Esophagus squamous epithelium (tissue), 5 donors: Measurements from ENCODE around the gene HORMAD2. TPM values are rescaled to one million over a fixed set of nuclear protein-coding genes. Genes with fewer than 3 reads are reported as not detected.

Source experiments
- DNase-seq: peaks from one replicate; lab custom pipeline; 2025; lab: John Stamatoyannopoulos, UW
- H3K27ac ChIP-seq, 4 donors: fragments of 200-600 bp; sonication (generic); one replicate each; pipeline ENCODE4 v1.5.1; 2016 to 2019; ENCODE audit warnings: mild to moderate bottlenecking in 1 of 4
- H3K27me3 ChIP-seq, 4 donors: fragments of 200-600 bp; sonication (generic); 1 replicate in 3 of 4; 2 replicates in 1 of 4; pipeline versions ENCODE4 v1.5.1 to v1.6.0; 2017 to 2021; ENCODE audit warnings: antibody characterized with exemption in 1 of 4
- H3K36me3 ChIP-seq, 3 donors: fragments of 200-600 bp; sonication (generic); one replicate each; pipeline ENCODE4 v1.5.1; 2016 to 2019
- H3K4me1 ChIP-seq, 3 donors: fragments of 200-600 bp; sonication (generic); one replicate each; pipeline ENCODE4 v1.5.1; 2017 to 2019
- H3K4me3 ChIP-seq, 4 donors: fragments of 200-600 bp; sonication (generic); 1 replicate in 3 of 4; 2 replicates in 1 of 4; pipeline ENCODE4 v1.5.1; 2016 to 2019; ENCODE audit warnings: mild to moderate bottlenecking in 2 of 4, moderate library complexity in 1 of 4
- H3K9me3 ChIP-seq, 3 donors: fragments of 200-600 bp; sonication (generic); one replicate each; pipeline ENCODE4 v1.5.1; 2016 to 2019
- POLR2A ChIP-seq, 4 donors: fragments of 450-650 bp; IDR thresholded peaks; one replicate each; pipeline ENCODE4 v1.6.1; 2017; ENCODE audit warnings: antibody characterized with exemption in 4 of 4, mild to moderate bottlenecking in 4 of 4, moderate library complexity in 3 of 4
- WGBS, 2 donors: methylation state at CpG; one replicate each; pipeline ENCODE4 v1.1.5; 2018; 5-methylcytosine and 5-hydroxymethylcytosine counted together
- intact Hi-C: fragments of 100-400 bp; cut with DNase I; formaldehyde crosslinking; loops from one replicate; pipeline ENCODE4 v1.15.0; 2022
- total RNA-seq, 4 donors: library from RNA; depleted of rRNA; stranded (reverse); fragments of >200 nt; gene quantifications; one replicate each; pipeline ENCODE4 v1.1.0, GENCODE V29; 2016
- TF ChIP-seq, protein P1 (sequence below), 6 experiments: fragments of 450-650 bp in 4 of 6; fragments of 200-600 bp in 2 of 6; sonication (generic) in 2 of 6; IDR thresholded peaks; one replicate each; pipeline ENCODE4 v1.5.1; 2016 to 2019; ENCODE audit warnings: antibody characterized with exemption in 6 of 6, mild to moderate bottlenecking in 4 of 6, moderate library complexity in 4 of 6
- donor health status: DM: yes; HTN: yes; CAD: no.

The HORMAD2 gene
- total RNA-seq, 4 donors from 2014 or later = not detected

- peaks cover 0 to 38% (median 0%) of the 10 kb centered on the region in 4 donors for H3K27me3 ChIP-seq
- WGBS, 2 donors = 56 to 61% methylated on average over 2 to 9 of the region's 23 CpGs
- H3K4me1 ChIP-seq = peaks cover 5 to 21% (median 12%) of the 10 kb centered on the region in 3 donors
- no peak for DNase-seq
- no peak for TF ChIP-seq POLR2A (IDR thresholded peaks at IDR 0.05)
- TF ChIP-seq, protein P1, sequence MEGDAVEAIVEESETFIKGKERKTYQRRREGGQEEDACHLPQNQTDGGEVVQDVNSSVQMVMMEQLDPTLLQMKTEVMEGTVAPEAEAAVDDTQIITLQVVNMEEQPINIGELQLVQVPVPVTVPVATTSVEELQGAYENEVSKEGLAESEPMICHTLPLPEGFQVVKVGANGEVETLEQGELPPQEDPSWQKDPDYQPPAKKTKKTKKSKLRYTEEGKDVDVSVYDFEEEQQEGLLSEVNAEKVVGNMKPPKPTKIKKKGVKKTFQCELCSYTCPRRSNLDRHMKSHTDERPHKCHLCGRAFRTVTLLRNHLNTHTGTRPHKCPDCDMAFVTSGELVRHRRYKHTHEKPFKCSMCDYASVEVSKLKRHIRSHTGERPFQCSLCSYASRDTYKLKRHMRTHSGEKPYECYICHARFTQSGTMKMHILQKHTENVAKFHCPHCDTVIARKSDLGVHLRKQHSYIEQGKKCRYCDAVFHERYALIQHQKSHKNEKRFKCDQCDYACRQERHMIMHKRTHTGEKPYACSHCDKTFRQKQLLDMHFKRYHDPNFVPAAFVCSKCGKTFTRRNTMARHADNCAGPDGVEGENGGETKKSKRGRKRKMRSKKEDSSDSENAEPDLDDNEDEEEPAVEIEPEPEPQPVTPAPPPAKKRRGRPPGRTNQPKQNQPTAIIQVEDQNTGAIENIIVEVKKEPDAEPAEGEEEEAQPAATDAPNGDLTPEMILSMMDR (IDR thresholded peaks at IDR 0.05) = no peak
- no peaks in the 10 kb centered on the region for H3K9me3 ChIP-seq
- H3K36me3 ChIP-seq = no peaks in the 10 kb centered on the region
- H3K27ac ChIP-seq = peak overlapping the region in 3 of 4 donors; percentile 20 to 43 (median 42)
- H3K4me3 ChIP-seq = no peak overlapping the region
- intact Hi-C loops = no loop called here
Measured at GRCh38 chr22:30217698-30218560, 137.7 kb downstream of the HORMAD2 start.

DNA sequence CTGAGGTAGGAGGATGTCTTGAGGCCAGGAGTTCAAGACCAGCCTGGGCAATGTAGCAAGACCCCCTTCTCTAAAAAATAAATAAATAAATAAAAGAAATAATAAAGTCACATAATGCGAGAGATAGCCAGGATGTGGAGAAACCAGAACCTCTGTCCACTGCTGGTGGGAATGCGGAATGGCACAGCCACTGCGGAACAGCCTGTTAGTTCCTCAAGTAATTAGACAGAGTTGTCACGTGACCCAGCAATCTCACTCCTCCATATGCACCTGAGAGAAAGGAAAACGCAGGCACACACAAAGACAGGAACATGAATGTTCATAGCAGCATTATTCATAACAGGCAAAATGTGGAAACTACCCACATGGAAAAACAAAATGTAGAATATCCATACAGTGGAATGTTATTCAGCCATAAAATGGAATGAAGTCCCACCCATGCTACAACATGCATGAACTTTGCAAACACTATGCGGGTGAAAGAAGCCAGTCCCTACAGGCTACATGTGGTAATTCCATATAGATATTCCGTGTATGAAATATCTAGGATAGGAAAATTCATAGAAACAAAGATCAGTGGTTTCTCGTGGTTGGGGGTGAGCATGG is 138.9 kb downstream of the HORMAD2 start:
- no peaks in the 10 kb centered on the region for H3K36me3 ChIP-seq
- no peak for TF ChIP-seq POLR2A (IDR thresholded peaks at IDR 0.05)
- peaks cover 0 to 15% (median 6%) of the 10 kb centered on the region in 3 donors for H3K4me1 ChIP-seq
- intact Hi-C loops = no loop called here
- no peak overlapping the region for H3K27ac ChIP-seq
- H3K27me3 ChIP-seq = peaks cover 0 to 44% (median 0%) of the 10 kb centered on the region in 4 donors
- H3K4me3 ChIP-seq = no peak overlapping the region
- DNase-seq = no peak
- 59 to 81% methylated on average over 8 of the region's 8 CpGs for WGBS, 2 donors
- H3K9me3 ChIP-seq = no peaks in the 10 kb centered on the region

DNA sequence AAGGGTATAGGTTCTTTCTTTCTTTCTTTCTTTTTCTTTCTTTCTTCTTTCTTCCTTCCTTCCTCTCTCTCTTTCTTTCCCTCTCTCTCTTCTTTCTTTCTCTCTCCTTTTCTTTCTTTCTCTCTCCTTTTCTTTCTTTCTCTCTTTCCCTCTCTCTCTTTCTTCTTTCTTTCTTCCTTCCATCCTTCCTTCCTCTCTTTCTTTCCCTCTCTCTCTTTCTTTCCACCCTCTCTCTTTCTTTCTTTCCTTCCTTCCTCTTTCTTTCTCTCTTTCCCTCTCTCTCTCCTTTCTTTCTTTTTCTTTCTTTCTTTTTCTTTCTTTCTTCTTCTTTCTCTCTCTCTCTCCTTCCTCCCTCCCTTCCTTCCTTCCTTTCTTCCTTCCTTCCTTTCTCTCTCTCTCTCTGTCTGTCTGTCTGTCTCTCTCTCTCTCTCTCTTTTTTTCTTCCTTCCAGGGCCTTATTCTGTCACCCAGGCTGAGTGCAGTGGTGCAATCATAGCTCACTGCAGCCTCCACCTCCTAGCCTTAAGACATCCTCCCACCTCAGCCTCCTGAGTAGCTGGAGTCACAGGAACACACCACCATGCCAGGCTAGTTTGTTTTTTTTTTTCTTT is 139.5 kb downstream of the HORMAD2 start:
- no peak for DNase-seq
- Histone ChIP-seq H3K4me1 (peaks cover 0 to 21% (median 6%) of the 10 kb centered on the region in 3 donors), H3K27ac (no peak overlapping the region), H3K36me3 (no peaks in the 10 kb centered on the region), H3K27me3 (peaks cover 0 to 45% (median 0%) of the 10 kb centered on the region in 4 donors), H3K4me3 (no peak overlapping the region), H3K9me3 (no peaks in the 10 kb centered on the region)
- TF ChIP-seq, protein P1 (IDR thresholded peaks at IDR 0.05) = no peak
- no peak for TF ChIP-seq POLR2A (IDR thresholded peaks at IDR 0.05)
- intact Hi-C loops = no loop called here

DNA sequence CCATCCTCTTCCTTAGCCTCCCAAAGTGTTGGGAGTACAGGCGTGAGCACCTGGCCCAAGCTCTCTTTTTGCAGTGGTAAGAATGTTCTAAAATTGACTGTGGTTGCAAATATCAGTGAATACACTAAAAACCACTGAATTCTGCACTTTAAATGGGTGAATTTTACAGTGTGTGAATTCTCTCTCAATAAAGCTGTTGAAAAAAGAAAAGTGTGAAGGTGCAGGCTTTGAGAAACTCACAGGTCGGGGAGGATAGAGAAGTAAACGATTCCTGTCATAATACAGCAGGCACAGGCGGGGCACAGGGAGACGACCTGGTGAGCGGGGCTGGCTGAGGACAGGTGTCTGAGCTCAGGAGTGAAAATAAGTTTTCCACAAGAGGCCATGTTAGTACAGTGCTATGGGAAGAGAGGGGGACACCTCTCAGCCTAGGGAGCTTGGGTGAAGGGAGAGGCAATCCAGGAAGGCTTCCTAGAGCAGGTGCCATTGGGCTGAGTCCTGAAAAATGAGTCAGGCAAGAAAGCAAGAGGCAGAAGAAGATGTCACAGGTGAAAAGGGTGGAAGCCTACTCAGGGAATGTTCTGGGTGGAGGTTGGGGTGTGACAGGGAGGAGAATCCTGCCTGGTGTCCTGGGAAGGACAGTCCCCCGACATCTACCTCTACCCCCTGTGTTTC is 140.2 kb downstream of the HORMAD2 start:
- Histone ChIP-seq H3K27ac (no peak overlapping the region), H3K4me3 (no peak overlapping the region), H3K27me3 (peaks cover 0 to 45% (median 0%) of the 10 kb centered on the region in 4 donors), H3K9me3 (no peaks in the 10 kb centered on the region), H3K4me1 (peaks cover 0 to 22% (median 6%) of the 10 kb centered on the region in 3 donors), H3K36me3 (no peaks in the 10 kb centered on the region)
- WGBS, 2 donors = 70 to 73% methylated on average over 6 to 7 of the region's 7 CpGs
- intact Hi-C loops = no loop called here
- no peak for DNase-seq
- TF ChIP-seq POLR2A (IDR thresholded peaks at IDR 0.05) = no peak
- TF ChIP-seq, protein P1 (IDR thresholded peaks at IDR 0.05) = no peak
